ENCODE results near the gene PKN1.
A peak's percentile ranks its signal among the peaks of the same experiment; 100 is the strongest.
"Not testable (repeated sequence)": the region's sequence is repeated elsewhere in the genome, so short reads cannot be mapped to it uniquely, and the experiment has no call there.

PKN1 gene

DNA sequence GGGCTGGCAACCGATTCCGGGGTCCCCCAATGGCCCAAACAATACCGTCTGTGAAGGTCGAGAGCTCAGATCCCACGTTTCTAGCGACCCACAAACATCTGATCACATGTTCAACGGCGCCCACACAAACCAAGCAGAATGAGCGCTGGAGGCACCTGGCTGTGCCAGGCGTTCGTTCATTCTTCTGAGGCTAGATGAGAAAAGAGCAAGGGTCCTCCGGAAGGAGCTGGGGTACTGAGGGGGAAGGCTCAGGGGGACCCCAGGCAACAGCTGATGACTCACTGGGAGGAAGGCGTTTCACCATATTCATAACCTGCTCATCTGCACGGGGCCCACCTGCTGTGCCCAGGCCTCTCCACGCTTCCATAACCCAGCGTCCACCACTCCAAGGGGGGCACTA lies 35.9 kb upstream of the PKN1 start:
- not testable (repeated sequence) for H3K27me3 ChIP-seq (ENCODE audit: control insufficient read depth, insufficient read depth, low read length); H3K36me3 ChIP-seq (ENCODE audit: control insufficient read depth, insufficient read depth, low read length); H3K4me3 ChIP-seq (ENCODE audit: low read length); H3K9me3 ChIP-seq (ENCODE audit: control insufficient read depth, insufficient read depth, low read length); H3K27ac ChIP-seq (ENCODE audit: low read length); DNase-seq (ENCODE audit: low read depth, low spot score); H3K4me1 ChIP-seq (ENCODE audit: control insufficient read depth, insufficient read depth, low read length)
- no CpG with 5 or more reads among the region's 16 CpGs for WGBS (ENCODE audit: insufficient coverage, insufficient read length)

DNA sequence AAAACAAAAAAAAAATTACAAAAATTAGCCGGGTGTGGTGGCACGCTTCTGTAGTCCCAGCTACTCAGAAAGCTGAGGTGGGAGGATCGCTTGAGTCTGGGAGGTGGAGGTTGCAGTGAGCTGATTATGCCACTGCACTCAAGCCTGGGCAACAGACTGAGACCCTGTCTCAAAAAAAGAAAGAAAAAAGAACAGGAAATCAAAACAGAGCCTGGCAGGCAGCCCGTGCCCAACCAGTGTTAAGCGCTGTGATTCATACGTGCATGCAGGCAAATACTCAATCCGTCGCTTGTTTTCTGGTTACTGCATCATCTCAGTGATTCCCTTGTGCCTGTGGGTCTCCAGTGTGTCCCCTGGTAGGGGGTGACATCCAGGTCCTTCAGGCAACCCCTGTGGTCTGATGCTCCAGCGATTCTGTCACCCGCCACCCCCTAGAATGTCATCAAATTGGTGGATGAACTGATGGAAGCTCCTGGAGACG lies 32.1 kb upstream of the PKN1 start:
- no peak for DNase-seq (ENCODE audit: low read depth, low spot score)
- H3K27ac ChIP-seq (ENCODE audit: low read length) = no peak overlapping the region
- H3K4me3 ChIP-seq (ENCODE audit: low read length) = no peak overlapping the region
- H3K27me3 ChIP-seq (ENCODE audit: control insufficient read depth, insufficient read depth, low read length) = no peaks in the 10 kb centered on the region
- H3K9me3 ChIP-seq (ENCODE audit: control insufficient read depth, insufficient read depth, low read length) = no peaks in the 10 kb centered on the region
- WGBS (ENCODE audit: insufficient coverage, insufficient read length) = no CpG with 5 or more reads among the region's 11 CpGs
- H3K4me1 ChIP-seq (ENCODE audit: control insufficient read depth, insufficient read depth, low read length) = no peaks in the 10 kb centered on the region
- no peaks in the 10 kb centered on the region for H3K36me3 ChIP-seq (ENCODE audit: control insufficient read depth, insufficient read depth, low read length)

DNA sequence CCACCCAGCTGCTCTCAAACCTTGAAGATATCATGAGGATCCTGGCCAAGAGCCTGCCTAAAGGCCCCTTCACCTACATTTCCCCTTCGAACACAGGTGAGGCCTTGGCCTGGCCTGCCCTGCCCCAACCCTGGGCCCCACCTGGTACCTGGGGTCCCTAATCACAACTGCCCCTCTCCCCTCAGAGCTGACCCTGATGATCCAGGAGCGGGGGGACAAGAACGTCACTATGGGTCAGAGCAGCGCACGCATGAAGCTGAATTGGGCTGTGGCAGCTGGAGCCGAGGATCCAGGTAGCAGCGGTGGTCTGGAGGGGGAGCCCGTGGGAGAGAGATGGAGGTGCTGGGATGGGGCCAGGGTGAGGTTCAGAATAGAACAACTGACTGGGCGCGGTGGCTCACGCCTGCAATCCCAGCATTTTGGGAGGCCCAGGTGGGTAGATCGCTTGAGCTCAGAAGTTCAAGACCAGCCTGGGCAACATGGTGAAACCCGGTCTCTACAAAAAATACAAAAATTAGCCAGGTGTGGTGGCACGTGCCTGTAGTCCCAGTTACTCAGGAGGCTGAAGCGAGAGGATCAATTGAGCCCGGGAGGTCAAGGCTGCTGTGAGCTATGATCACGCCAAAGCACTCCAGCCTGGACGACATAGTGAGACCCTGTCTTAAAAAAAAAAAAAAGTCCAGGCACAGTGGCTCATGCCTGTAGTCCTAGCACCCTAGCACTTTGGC lies 31.5 kb upstream of the PKN1 start:
- Histone ChIP-seq H3K36me3 (ENCODE audit: control insufficient read depth, insufficient read depth, low read length) (no peaks in the 10 kb centered on the region), H3K27ac (ENCODE audit: low read length) (no peak overlapping the region), H3K4me3 (ENCODE audit: low read length) (no peak overlapping the region), H3K9me3 (ENCODE audit: control insufficient read depth, insufficient read depth, low read length) (no peaks in the 10 kb centered on the region), H3K27me3 (ENCODE audit: control insufficient read depth, insufficient read depth, low read length) (no peaks in the 10 kb centered on the region), H3K4me1 (ENCODE audit: control insufficient read depth, insufficient read depth, low read length) (no peaks in the 10 kb centered on the region)
- DNase-seq (ENCODE audit: low read depth, low spot score) = no peak
- WGBS (ENCODE audit: insufficient coverage, insufficient read length) = no CpG with 5 or more reads among the region's 18 CpGs

DNA sequence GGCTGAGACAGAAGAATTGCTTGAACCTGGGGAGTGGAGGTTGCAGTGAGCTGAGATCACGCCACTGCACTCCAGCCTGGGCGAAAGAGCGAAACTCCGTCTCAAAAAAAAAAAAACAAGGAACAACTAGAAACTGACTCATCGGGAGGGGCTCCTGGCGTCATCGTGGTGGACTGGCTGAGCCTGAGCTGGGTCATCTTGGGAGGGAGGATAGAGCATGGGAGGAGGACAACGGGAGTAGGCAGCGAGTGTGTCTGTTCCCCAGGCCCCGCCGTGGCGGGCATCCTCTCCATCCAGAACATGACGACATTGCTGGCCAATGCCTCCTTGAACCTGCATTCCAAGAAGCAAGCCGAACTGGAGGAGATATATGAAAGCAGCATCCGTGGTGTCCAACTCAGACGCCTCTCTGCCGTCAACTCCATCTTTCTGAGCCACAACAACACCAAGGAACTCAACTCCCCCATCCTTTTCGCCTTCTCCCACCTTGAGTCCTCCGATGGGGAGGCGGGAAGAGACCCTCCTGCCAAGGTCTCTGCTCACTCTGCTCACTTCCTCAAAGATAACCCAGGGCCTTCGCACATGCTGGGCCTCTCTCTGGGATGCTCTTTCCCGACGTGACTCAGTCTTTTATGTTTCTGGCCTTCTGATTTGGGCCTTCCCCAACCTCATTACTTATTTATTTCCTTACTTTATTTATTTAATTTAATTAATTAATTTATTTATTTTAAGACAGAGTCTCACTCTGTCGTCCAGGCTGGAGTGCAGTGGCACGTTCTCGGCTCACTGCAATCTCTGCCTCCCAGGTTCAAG lies 30.6 kb upstream of the PKN1 start:
- Histone ChIP-seq H3K27ac (ENCODE audit: low read length) (no peak overlapping the region), H3K36me3 (ENCODE audit: control insufficient read depth, insufficient read depth, low read length) (peaks cover under 1% of the 10 kb centered on the region; the same call in 1 of the 2 replicates), H3K27me3 (ENCODE audit: control insufficient read depth, insufficient read depth, low read length) (no peaks in the 10 kb centered on the region), H3K9me3 (ENCODE audit: control insufficient read depth, insufficient read depth, low read length) (no peaks in the 10 kb centered on the region), H3K4me1 (ENCODE audit: control insufficient read depth, insufficient read depth, low read length) (no peaks in the 10 kb centered on the region), H3K4me3 (ENCODE audit: low read length) (no peak overlapping the region)
- no peak for DNase-seq (ENCODE audit: low read depth, low spot score)
- WGBS (ENCODE audit: insufficient coverage, insufficient read length) = no CpG with 5 or more reads among the region's 26 CpGs

DNA sequence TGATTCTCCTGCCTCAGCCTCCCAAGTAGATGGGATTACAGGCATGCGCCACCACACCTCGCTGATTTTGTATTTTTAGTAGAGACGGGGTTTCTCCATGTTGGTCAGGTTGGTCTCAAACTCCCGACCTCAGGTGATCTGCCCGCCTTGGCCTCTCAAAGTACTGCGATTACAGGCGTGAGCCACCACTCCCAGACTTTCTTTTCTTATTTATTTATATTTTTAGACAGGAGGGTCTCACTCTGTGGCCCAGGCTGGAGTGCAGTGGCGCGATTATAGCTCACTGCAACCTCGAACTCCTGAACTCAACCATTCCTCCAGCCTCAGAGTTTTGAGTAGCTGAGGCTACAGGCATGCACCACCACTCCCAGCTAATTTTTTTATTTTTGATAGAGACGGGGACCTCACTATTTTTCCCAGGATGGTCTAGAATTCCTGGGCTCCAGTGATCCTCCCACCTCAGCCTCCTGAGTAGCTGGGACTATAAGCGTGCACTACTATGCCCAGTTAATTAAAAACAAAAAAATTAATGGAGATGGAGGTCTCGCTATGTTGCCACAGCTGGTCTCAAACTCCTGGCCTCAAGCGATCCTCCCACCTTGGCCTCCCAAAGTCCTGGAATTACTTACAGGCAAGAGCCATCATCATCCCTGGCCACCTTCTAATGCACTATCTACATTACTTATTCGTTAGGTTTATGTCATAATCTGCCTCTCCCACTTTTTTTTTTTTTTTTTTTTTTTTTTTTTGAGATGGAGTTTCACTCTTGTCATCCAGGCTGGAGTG lies 29.8 kb upstream of the PKN1 start:
- no CpG with 5 or more reads among the region's 15 CpGs for WGBS (ENCODE audit: insufficient coverage, insufficient read length)
- not testable (repeated sequence) for H3K4me1 ChIP-seq (ENCODE audit: control insufficient read depth, insufficient read depth, low read length); DNase-seq (ENCODE audit: low read depth, low spot score); H3K27me3 ChIP-seq (ENCODE audit: control insufficient read depth, insufficient read depth, low read length); H3K9me3 ChIP-seq (ENCODE audit: control insufficient read depth, insufficient read depth, low read length); H3K4me3 ChIP-seq (ENCODE audit: low read length); H3K27ac ChIP-seq (ENCODE audit: low read length); H3K36me3 ChIP-seq (ENCODE audit: control insufficient read depth, insufficient read depth, low read length)

DNA sequence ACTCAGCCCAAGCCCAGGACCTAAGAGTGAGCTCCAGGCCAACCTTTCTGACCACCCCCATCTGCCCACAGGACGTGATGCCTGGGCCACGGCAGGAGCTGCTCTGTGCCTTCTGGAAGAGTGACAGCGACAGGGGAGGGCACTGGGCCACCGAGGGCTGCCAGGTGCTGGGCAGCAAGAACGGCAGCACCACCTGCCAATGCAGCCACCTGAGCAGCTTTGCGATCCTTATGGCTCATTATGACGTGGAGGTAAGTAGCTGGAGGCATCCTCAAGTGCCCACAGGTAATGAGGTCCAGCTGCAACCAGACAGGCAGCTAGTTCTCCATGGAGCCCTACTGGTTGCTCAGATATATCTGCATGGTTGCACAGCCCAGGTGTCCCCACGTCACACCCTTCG lies 28.8 kb upstream of the PKN1 start:
- Histone ChIP-seq H3K4me3 (ENCODE audit: low read length) (no peak overlapping the region), H3K27ac (ENCODE audit: low read length) (no peak overlapping the region), H3K9me3 (ENCODE audit: control insufficient read depth, insufficient read depth, low read length) (no peaks in the 10 kb centered on the region), H3K4me1 (ENCODE audit: control insufficient read depth, insufficient read depth, low read length) (no peaks in the 10 kb centered on the region), H3K27me3 (ENCODE audit: control insufficient read depth, insufficient read depth, low read length) (no peaks in the 10 kb centered on the region), H3K36me3 (ENCODE audit: control insufficient read depth, insufficient read depth, low read length) (peaks cover 18% of the 10 kb centered on the region)
- WGBS (ENCODE audit: insufficient coverage, insufficient read length) = no CpG with 5 or more reads among the region's 9 CpGs
- no peak for DNase-seq (ENCODE audit: low read depth, low spot score)

DNA sequence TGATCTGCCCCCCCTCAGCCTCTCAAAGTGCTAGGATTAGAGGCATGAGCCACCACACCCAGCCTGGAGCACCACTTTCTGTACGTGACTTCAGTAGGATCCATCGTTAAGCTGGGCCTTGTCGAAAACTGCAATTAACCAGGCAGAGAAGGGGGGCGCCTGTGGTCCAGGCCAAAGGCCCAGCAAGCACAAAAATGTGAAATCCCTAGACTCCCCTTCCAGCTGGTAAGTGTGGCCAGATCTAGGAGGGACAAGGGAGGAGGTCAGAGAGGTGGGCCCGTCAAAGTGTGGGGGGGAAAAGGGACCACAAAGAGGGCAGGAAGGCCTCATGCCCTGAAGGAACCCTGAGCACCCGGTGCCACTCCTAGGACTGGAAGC lies 27.7 kb upstream of the PKN1 start:
- H3K4me3 ChIP-seq (ENCODE audit: low read length) = no peak overlapping the region; the same call in 1 of the 2 replicates
- no peak for DNase-seq (ENCODE audit: low read depth, low spot score)

DNA sequence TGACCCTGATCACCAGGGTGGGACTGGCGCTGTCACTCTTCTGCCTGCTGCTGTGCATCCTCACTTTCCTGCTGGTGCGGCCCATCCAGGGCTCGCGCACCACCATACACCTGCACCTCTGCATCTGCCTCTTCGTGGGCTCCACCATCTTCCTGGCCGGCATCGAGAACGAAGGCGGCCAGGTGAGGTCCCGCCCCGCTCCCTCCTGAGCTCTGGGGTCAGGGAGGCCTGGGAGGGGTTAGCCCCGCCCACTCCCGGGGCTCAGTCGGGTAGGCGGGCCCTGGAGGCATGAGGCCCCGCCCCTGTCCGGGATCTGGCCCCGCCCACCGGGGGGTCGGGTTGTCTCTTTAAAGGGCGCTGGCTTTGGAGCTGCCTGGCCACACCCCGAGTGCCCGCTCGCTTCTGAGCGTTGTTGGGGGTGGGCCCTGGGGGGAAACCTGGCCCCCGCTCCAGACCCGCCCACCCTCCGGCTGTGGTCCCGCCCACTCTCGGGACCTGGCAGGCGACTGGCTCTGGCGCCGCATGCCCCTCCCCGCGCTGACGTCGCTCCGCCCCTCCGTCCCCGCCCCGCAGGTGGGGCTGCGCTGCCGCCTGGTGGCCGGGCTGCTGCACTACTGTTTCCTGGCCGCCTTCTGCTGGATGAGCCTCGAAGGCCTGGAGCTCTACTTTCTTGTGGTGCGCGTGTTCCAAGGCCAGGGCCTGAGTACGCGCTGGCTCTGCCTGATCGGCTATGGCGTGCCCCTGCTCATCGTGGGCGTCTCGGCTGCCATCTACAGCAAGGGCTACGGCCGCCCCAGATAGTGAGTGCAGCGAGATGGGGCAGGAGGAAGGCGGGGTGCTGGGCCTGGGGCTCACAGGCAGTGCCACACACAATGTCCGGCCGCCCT lies 27.1 kb upstream of the PKN1 start:
- WGBS (ENCODE audit: insufficient coverage, insufficient read length) = no CpG with 5 or more reads among the region's 61 CpGs
- H3K36me3 ChIP-seq (ENCODE audit: control insufficient read depth, insufficient read depth, low read length) = peaks cover 35% of the 10 kb centered on the region
- H3K4me3 ChIP-seq (ENCODE audit: low read length) = no peak overlapping the region; the same call in 1 of the 2 replicates
- H3K4me1 ChIP-seq (ENCODE audit: control insufficient read depth, insufficient read depth, low read length) = no peaks in the 10 kb centered on the region
- DNase-seq (ENCODE audit: low read depth, low spot score) = peak; percentile 89
- H3K27me3 ChIP-seq (ENCODE audit: control insufficient read depth, insufficient read depth, low read length) = no peaks in the 10 kb centered on the region
- H3K9me3 ChIP-seq (ENCODE audit: control insufficient read depth, insufficient read depth, low read length) = no peaks in the 10 kb centered on the region
- H3K27ac ChIP-seq (ENCODE audit: low read length) = no peak overlapping the region

More for the DNA sequence above, 27.7 kb upstream of the PKN1 start:
- WGBS (ENCODE audit: insufficient coverage, insufficient read length) = no CpG with 5 or more reads among the region's 6 CpGs
- Histone ChIP-seq H3K27ac (ENCODE audit: low read length) (no peak overlapping the region), H3K36me3 (ENCODE audit: control insufficient read depth, insufficient read depth, low read length) (peaks cover 28% of the 10 kb centered on the region), H3K9me3 (ENCODE audit: control insufficient read depth, insufficient read depth, low read length) (no peaks in the 10 kb centered on the region), H3K4me1 (ENCODE audit: control insufficient read depth, insufficient read depth, low read length) (no peaks in the 10 kb centered on the region), H3K27me3 (ENCODE audit: control insufficient read depth, insufficient read depth, low read length) (no peaks in the 10 kb centered on the region)

DNA sequence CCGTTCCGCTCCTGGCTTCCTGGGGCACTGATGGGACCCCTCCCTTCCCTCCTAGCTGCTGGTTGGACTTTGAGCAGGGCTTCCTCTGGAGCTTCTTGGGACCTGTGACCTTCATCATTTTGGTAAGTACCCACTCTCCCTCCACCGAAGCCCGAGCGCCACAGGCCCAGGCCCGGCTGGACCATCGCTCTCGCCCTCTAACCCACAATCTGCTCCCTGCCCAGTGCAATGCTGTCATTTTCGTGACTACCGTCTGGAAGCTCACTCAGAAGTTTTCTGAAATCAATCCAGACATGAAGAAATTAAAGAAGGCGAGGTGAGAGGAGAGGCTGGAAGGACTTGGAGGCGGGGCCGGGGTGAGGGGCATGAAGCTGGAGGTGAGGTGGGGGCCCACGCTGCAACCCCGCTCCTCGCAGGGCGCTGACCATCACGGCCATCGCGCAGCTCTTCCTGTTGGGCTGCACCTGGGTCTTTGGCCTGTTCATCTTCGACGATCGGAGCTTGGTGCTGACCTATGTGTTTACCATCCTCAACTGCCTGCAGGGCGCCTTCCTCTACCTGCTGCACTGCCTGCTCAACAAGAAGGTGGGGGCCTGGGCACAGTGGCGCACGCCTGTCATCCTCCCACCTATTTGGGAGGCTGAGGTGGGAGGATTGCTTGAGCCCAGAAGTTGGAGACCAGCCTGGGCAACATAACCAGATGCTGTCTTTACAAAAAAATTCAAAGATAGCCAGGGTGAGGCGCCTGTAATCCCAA lies 26.3 kb upstream of the PKN1 start:
- no CpG with 5 or more reads among the region's 27 CpGs for WGBS (ENCODE audit: insufficient coverage, insufficient read length)
- no peaks in the 10 kb centered on the region for H3K4me1 ChIP-seq (ENCODE audit: control insufficient read depth, insufficient read depth, low read length)
- H3K36me3 ChIP-seq (ENCODE audit: control insufficient read depth, insufficient read depth, low read length) = peaks cover 43% of the 10 kb centered on the region

More for the DNA sequence above, 26.3 kb upstream of the PKN1 start:
- H3K27me3 ChIP-seq (ENCODE audit: control insufficient read depth, insufficient read depth, low read length) = no peaks in the 10 kb centered on the region
- no peak overlapping the region for H3K4me3 ChIP-seq (ENCODE audit: low read length)
- H3K9me3 ChIP-seq (ENCODE audit: control insufficient read depth, insufficient read depth, low read length) = no peaks in the 10 kb centered on the region
- no peak for DNase-seq (ENCODE audit: low read depth, low spot score)
- H3K27ac ChIP-seq (ENCODE audit: low read length) = no peak overlapping the region

Measured in iPS DF 6.9 (cell line).